Transverse colon (tissue), 3 donors: ENCODE measurements around the gene FSD1.

Experiments used
- EP300 ChIP-seq: sonication (generic); formaldehyde crosslinking; IDR thresholded peaks from one replicate; pipeline ENCODE4 v1.6.1; 2017; ENCODE audit warnings: antibody characterized with exemption, low read depth
- POLR2A ChIP-seq: fragments of 450-650 bp; IDR thresholded peaks from one replicate; pipeline ENCODE4 v1.6.1; 2016; ENCODE audit warnings: antibody characterized with exemption, mild to moderate bottlenecking, moderate library complexity
- TF ChIP-seq, protein P1 (sequence below), 5 experiments: fragments of 200-600 bp in 3 of 5; fragments of 450-650 bp in 2 of 5; sonication (generic) in 3 of 5; IDR thresholded peaks; 1 replicate in 2 of 5; 2 replicates in 3 of 5; pipeline ENCODE4 v1.5.1; 2016 to 2017; ENCODE audit warnings: antibody characterized with exemption in 5 of 5, inconsistent platforms in 3 of 5, mild to moderate bottlenecking in 2 of 5, moderate library complexity in 1 of 5

DNA sequence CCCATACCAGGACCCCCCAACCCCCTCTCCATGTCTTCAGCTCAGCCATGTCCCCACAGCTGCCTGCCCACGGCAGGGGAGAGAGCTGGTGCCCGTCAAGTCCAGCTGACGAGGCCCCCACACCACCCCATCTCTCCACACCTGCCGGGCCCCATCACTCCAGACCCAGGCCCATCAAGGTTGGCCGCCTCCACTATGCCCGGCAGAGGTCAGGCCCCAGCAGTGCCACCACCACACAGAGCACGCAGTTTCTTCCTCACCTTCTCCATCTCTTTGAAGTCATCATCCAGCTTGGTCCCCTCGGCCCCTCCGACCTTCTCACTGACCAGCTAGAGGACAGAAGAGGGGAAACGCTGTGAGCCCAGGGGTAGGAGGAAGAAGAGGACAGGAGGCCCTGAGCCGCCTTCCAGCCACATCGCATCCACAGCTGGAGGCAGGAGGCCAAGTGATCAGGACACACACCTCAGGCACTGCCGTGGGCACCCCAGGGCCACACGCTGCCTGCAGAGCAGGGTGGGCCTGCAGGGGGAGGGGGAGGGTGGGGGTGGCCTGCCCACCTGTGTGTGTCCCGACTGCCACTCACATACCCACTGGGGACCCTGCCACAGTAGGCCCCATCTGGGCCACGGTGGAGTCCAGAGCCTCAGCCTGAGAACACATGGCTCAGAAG, 62.4 kb downstream of the FSD1 start:
- TF ChIP-seq, protein P1, sequence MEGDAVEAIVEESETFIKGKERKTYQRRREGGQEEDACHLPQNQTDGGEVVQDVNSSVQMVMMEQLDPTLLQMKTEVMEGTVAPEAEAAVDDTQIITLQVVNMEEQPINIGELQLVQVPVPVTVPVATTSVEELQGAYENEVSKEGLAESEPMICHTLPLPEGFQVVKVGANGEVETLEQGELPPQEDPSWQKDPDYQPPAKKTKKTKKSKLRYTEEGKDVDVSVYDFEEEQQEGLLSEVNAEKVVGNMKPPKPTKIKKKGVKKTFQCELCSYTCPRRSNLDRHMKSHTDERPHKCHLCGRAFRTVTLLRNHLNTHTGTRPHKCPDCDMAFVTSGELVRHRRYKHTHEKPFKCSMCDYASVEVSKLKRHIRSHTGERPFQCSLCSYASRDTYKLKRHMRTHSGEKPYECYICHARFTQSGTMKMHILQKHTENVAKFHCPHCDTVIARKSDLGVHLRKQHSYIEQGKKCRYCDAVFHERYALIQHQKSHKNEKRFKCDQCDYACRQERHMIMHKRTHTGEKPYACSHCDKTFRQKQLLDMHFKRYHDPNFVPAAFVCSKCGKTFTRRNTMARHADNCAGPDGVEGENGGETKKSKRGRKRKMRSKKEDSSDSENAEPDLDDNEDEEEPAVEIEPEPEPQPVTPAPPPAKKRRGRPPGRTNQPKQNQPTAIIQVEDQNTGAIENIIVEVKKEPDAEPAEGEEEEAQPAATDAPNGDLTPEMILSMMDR (IDR thresholded peaks at IDR 0.05) = no peak
- TF ChIP-seq POLR2A = no peak
- no peak for TF ChIP-seq EP300
